ENCODE results near the gene BACH2. TPM values are rescaled to one million over a fixed set of nuclear protein-coding genes. Genes with fewer than 3 reads are reported as not detected.
"Not testable (repeated sequence)": the region's sequence is repeated elsewhere in the genome, so short reads cannot be mapped to it uniquely, and the experiment has no call there.

The BACH2 gene
- total RNA-seq, 1 donor from 2014 or later: 2.6 TPM

DNA sequence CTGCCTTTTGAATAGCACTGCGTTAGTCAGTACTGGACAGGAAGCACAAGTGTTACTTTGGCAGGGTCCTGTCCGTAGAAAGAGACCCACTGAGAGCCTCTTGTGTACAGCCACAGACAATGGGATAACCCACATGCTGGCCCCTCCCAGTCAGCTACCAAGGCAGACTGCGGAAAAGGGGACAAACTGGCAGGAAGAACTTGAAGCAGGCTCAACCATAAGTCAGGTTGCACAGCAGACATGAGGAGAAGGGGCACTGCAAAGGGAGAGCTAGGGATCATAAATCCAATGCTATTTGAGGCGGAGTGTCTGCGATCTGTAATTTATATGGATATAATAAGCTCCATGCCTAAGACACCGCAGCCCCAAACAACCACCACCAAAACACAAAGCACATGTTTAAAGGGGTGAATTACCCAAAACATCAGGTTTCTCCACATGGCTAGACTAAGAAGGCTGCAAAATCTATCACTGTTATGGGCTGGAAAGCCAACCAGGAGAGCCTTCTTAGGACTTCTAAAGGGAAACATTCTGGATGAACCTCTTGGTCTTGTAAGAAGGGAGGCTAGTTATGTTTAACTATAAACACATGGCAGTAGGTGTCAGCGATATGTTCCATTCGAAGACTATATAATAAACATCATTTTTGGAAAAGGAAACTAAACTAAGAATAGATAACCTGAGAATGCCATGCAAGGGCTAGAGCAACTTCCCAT, 141.7 kb downstream of the BACH2 start:
- no peak for DNase-seq (ENCODE audit: low spot score)

DNA sequence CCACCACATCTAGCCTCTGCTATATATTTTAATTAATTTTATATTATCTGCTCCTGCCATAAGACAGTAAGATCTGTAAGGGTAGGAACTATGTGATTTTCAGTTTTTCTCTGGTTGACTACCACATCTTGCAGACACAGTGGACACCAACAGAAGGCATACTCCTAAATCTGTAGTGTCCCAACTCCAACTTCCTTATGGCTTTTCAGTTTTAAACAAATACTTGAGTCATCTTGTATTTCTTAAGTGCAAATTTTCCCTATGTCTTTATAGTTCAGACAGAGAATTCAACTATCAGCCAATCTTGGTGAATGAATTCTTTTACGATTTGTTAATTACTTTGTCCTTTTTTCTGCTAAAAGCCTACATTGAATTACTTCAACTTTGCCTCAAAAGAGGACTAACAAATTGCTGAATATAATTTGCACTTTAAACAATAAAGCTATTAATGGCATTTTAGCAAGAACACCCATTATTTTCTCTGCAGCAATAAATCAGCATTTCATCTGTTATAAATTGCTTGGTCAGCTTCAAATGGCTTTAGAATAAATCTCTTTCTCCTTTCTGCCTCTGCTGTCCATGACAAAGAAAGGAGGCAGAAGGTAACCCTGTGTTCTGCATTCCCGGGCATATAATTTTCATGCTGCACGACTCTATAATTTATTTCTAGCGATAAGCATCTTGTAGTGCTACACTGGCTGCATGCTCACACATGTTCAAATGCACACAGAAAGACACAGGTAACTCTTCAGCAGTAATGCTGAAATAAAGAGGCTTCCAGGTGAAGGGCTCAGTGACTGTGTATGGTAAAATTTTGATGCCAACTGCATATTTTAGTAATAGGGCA, 144.8 kb downstream of the BACH2 start:
- no peak for DNase-seq (ENCODE audit: low spot score)

- no peak for DNase-seq (ENCODE audit: low spot score)
Measured at GRCh38 chr6:90149280-90149679, 147.4 kb downstream of the BACH2 start.

GRCh38 chr6:90148867-90149266, 147.8 kb downstream of the BACH2 start:
- no peak for DNase-seq (ENCODE audit: low spot score)

GRCh38 chr6:90146921-90147649, 149.6 kb downstream of the BACH2 start:
- no peak for DNase-seq (ENCODE audit: low spot score)

- no peak for DNase-seq (ENCODE audit: low spot score)
Measured at GRCh38 chr6:90146024-90146423, 150.6 kb downstream of the BACH2 start.

GRCh38 chr6:90144928-90145555, 151.6 kb downstream of the BACH2 start:
- DNase-seq (ENCODE audit: low spot score): no peak

DNA sequence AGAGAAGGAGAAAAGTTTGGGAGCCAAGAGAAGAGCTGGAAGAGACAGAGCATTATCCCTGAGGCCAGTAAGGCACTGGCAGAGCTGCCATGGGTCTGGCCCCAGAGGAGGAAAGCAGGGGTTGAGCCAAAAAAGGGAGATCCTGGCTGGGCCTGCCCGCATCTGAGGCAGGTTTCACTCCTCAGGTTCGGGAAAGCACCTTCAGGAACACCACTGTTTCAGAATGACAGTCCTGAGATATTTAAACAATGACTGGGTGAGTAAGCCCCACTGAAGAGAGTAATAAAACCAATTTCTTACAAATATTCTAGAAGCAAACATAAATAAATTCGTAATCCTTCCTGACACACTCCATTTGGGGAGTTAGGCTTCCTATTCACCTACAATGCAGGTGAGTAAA, 152.2 kb downstream of the BACH2 start:
- no peak for DNase-seq (ENCODE audit: low spot score)

DNA sequence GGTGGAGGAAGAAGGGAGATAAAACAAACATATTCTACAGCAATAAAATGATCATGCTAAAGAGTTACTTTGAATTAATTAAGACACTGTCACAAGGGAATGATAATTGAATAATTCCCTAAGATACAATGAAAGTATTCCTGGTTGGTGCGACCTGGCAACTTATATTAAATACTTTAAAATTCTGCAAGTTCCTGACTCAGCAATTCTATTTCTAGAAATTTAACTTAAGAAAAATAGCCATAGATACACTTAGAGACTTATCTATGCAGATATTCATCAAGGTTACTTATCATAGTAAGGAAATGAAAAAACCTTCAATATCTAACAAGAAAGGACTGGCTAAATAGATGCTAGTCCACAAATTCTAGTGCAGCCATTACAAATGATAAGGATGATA, 156.0 kb downstream of the BACH2 start:
- DNase-seq (ENCODE audit: low spot score): no peak

DNA sequence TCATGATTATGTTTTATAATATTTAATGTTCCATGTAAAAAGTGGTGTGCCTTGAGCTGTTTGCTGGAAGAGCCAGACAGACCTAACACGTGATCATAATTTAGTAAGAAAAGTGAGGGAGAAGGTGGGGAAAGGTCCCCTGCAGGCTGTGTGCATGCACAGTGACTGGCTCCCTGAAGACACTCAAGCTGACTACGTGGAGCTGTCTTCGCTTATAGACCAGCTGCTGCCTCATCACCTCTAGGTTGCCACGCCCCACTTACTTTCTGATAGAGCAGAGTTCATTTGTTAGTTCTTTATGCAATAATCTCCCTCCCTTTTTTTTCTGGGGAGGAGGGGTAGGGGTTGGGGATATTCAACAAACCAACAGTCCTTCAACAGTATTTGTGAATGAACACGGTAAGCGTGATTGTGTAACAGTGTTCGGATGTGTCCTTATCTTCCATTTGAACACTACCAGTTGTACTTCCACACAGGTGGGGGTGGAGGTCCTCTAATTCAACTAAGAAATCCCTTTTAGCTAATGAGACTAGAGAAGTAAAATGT, 157.3 kb downstream of the BACH2 start:
- DNase-seq (ENCODE audit: low spot score): no peak

DNA sequence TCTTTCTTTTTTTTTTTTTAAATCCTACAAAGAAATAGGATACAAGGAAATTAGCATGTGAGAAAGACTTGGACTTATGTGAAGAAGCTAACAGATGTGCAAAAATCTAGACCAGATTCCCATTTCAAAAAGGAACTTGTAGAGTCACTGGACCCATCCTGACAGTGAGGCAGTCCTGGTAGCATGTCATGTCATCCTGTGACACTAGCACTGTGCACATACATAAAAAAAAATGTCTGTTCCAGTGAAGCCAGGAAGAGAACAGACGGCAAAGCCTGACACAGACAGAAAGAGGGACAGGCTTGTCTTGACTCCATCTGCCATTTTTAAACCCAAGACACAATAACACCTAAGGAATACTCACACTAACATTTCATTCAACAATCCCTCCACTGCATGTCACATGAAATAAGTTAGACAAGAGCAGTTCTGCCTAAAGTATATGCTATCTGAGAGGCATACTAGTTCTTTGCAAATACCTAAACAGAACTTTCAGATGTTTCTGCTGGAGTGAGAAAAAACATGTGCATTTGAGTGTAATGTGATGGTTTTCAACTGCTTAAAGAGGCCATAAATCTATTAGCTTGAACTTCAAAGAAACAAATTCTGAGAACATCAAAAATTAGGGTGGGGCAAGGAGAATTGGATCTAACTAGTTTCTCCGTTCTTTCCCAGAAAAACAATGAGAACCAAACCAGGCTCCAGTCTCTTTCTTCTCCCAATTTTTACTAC, 159.6 kb downstream of the BACH2 start:
- no peak for DNase-seq (ENCODE audit: low spot score)

DNA sequence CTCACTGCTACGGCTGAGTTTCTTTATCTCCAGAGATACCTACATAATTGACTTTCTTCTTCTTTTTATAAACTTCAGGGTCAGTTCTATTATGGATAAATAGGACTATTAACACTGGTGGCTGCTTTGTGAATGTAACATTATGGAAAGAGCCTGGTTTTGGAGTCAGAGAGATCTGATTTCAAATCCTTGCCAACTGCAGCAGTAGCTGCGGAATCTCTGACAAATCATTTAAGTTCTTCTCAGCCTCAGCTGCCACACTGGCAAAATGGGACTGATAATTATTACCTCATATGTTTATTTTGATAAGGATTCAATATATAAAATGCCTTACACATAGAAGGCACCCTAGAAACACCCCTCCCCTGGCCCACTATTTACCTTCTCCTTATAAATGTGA, 160.5 kb downstream of the BACH2 start:
- no peak for DNase-seq (ENCODE audit: low spot score)

DNA sequence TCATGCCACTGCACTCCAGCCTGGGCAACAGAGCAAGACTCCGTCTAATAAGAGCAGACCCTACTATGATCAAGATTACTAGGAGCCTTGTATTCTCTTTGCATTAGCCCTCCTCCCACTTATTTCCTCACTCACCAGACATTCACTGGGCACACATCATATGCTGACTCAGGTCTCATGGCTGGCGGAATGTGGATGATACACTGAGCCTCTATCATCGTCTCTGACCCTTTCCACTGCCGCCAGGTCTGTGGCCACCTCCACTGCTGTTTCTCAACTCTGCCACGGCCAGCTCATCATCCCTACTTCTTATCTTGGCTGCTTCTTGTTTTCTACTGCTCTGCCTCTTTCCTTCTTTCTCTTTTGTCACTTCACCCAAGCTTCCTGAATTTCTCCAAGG, 161.0 kb downstream of the BACH2 start:
- no peak for DNase-seq (ENCODE audit: low spot score)

DNA sequence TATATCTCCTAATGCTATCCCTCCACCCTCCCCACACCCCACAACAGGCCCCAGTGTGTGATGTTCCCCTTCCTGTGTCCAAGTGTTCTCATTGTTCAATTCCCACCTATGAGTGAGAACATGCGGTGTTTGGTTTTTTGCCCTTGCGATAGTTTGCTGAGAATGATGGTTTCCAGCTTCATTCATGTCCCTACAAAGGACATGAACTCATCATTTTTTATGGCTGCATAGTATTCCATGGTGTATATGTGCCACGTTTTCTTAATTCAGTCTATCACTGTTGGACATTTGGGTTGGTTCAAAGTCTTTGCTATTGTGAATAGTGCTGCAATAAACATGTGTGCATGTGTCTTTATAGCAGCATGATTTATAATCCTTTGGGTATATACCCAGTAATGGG, 163.0 kb downstream of the BACH2 start:
- DNase-seq (ENCODE audit: low spot score): not testable (repeated sequence)

- DNase-seq (ENCODE audit: low spot score): no peak
Measured at GRCh38 chr6:90131614-90132423, 164.8 kb downstream of the BACH2 start.

DNA sequence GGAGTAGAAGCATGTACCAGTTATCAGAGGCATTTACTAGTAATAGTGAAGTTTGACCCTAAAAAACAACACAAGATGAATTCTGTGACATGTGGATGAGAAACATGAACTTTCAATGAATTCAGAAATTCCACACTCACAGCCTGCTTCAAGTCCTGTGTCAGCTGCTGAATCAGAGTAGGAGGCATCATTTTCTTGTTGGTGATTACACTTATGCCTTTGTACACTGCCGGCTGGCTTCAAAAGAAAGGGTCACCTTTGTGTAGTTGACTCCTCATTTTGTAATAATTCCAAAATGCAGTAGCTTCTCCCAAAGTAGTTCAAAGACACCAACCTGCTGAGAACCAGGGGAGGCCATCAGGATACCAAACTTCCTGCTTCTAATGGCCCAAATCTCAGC, 165.5 kb downstream of the BACH2 start:
- no peak for DNase-seq (ENCODE audit: low spot score)

- not testable (repeated sequence) for DNase-seq (ENCODE audit: low spot score)
Measured at GRCh38 chr6:90128687-90129086, 168.0 kb downstream of the BACH2 start.

- no peak for DNase-seq (ENCODE audit: low spot score)
Measured at GRCh38 chr6:90127595-90127994, 169.0 kb downstream of the BACH2 start.

DNA sequence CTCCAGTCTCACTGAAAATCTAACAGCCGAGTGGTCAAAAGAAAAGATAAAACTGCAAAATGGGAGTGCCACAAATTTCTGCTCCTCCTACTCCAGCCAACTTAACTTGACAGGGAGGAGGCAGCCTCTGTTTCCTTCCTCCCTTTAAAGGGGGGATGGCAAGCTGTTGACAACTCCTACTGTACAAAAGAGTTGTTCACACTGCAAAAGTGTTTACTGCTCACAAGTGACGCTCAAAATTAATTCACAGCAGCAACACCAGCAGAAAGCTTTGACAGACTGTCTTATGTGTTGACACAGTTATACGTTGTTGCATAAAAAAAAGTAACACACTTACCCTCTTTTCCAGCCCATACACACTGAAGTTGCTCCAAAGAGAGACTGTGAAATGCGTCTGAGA, 169.8 kb downstream of the BACH2 start:
- no peak for DNase-seq (ENCODE audit: low spot score)

GRCh38 chr6:90126181-90126580, 170.5 kb downstream of the BACH2 start:
- DNase-seq (ENCODE audit: low spot score): no peak
